Transverse colon (tissue), 4 donors: ENCODE data around the gene TTLL7. TPM values are rescaled to one million over a fixed set of nuclear protein-coding genes. Genes with fewer than 3 reads are reported as not detected.

Experiments
- DNase-seq: peaks from one replicate; pipeline ENCODE4 v3.0.0-alpha.2; 2019
- H3K27ac ChIP-seq, 4 donors: fragments of 200-600 bp; sonication (generic); 2 replicates each; pipeline ENCODE4 v1.5.1; 2016 to 2018; ENCODE audit warnings: inconsistent platforms in 4 of 4
- H3K27me3 ChIP-seq: fragments of 200-600 bp; sonication (generic); 2 replicates; pipeline ENCODE4 v1.5.1; 2017; ENCODE audit warnings: inconsistent platforms
- H3K36me3 ChIP-seq, 4 donors: fragments of 200-600 bp; sonication (generic); 2 replicates each; pipeline ENCODE4 v1.5.1; 2017 to 2019; ENCODE audit warnings: inconsistent platforms in 4 of 4
- H3K4me1 ChIP-seq, 4 donors: fragments of 200-600 bp; sonication (generic); 2 replicates each; pipeline ENCODE4 v1.5.1; 2017 to 2020; ENCODE audit warnings: inconsistent platforms in 4 of 4
- H3K4me3 ChIP-seq, 4 donors: fragments of 200-600 bp; sonication (generic); 1 replicate in 1 of 4; 2 replicates in 3 of 4; pipeline versions ENCODE4 v1.5.1 to v1.6.1; 2017 to 2019; ENCODE audit warnings: inconsistent platforms in 4 of 4
- H3K9me3 ChIP-seq, 2 donors: fragments of 200-600 bp; sonication (generic); 2 replicates each; pipeline ENCODE4 v1.5.1; 2017 to 2019; ENCODE audit warnings: inconsistent platforms in 2 of 2
- CTCF ChIP-seq, 5 experiments: fragments of 200-600 bp in 3 of 5; fragments of 450-650 bp in 2 of 5; sonication (generic) in 3 of 5; IDR thresholded peaks; 1 replicate in 2 of 5; 2 replicates in 3 of 5; pipeline ENCODE4 v1.5.1; 2016 to 2017; ENCODE audit warnings: antibody characterized with exemption in 5 of 5, inconsistent platforms in 3 of 5, mild to moderate bottlenecking in 2 of 5, moderate library complexity in 1 of 5
- EP300 ChIP-seq: sonication (generic); formaldehyde crosslinking; IDR thresholded peaks from one replicate; pipeline ENCODE4 v1.6.1; 2017; ENCODE audit warnings: antibody characterized with exemption, low read depth
- POLR2A ChIP-seq: fragments of 450-650 bp; IDR thresholded peaks from one replicate; pipeline ENCODE4 v1.6.1; 2016; ENCODE audit warnings: antibody characterized with exemption, mild to moderate bottlenecking, moderate library complexity
- POLR2AphosphoS5 ChIP-seq, 3 donors: sonication (generic); formaldehyde crosslinking; IDR thresholded peaks; one replicate each; pipeline ENCODE4 v1.6.1; 2016; ENCODE audit warnings: antibody characterized with exemption in 3 of 3
- WGBS, 2 donors: methylation state at CpG; one replicate each; pipeline ENCODE4 v1.1.5; 2018; ENCODE audit warnings: low coverage in 1 of 2; 5-methylcytosine and 5-hydroxymethylcytosine counted together
- in situ Hi-C, 4 donors: fragments of 200-750 bp; cut with MboI; loops; one replicate each; pipeline versions ENCODE4 v1.15.0 to v1.15.1; 2017; ENCODE audit warnings: low sequenced_read_pairs in 3 of 4, low pct_ligation_motif_present in 1 of 4, low pct_unique_long_range_greater_than_20kb in 1 of 4
- intact Hi-C: fragments of 100-400 bp; cut with DNase I; formaldehyde crosslinking; loops from one replicate; pipeline ENCODE4 v1.15.1; 2023; ENCODE audit warnings: low total_unique reads
- total RNA-seq, 4 donors: library from RNA; depleted of rRNA; stranded (reverse); fragments of >200 nt; gene quantifications; one replicate each; pipeline ENCODE4 v1.1.0, GENCODE V29; 2016

TTLL7 gene
- total RNA-seq, 4 donors from 2014 or later = 2.7 to 9.5 (median 4.2) TPM

- in situ Hi-C loops (no loop called here), intact Hi-C loops (no loop called here)
- Histone ChIP-seq H3K4me3 (no peak overlapping the region), H3K27me3 (no peaks in the 10 kb centered on the region), H3K27ac (no peak overlapping the region), H3K4me1 (no peaks in the 10 kb centered on the region), H3K9me3 (no peaks in the 10 kb centered on the region), H3K36me3 (no peaks in the 10 kb centered on the region)
- no peak for DNase-seq
- WGBS, 2 donors = 87% methylated on average over 3 of the region's 3 CpGs; no CpG with 5 or more reads in 1 of the 2 donors
- TF ChIP-seq EP300 = no peak
- no peak for TF ChIP-seq POLR2AphosphoS5 (IDR thresholded peaks at IDR 0.05)
- no peak for TF ChIP-seq POLR2A
- no peak for TF ChIP-seq CTCF (IDR thresholded peaks at IDR 0.05)
Measured at GRCh38 chr1:83822208-83822607, 176.7 kb downstream of the TTLL7 start.

- Histone ChIP-seq H3K27me3 (no peaks in the 10 kb centered on the region), H3K9me3 (no peaks in the 10 kb centered on the region), H3K4me3 (no peak overlapping the region), H3K36me3 (no peaks in the 10 kb centered on the region), H3K4me1 (no peaks in the 10 kb centered on the region), H3K27ac (no peak overlapping the region)
- no peak for DNase-seq
- 83 to 100% methylated on average over 1 of the region's 1 CpG for WGBS, 2 donors
- TF ChIP-seq POLR2A = no peak
- TF ChIP-seq CTCF (IDR thresholded peaks at IDR 0.05) = no peak
- TF ChIP-seq EP300 = no peak
- TF ChIP-seq POLR2AphosphoS5 (IDR thresholded peaks at IDR 0.05) = no peak
- in situ Hi-C loops = no loop called here
- intact Hi-C loops = no loop called here
Measured at GRCh38 chr1:83819436-83819835, 179.5 kb downstream of the TTLL7 start.

GRCh38 chr1:83818916-83819315 is 180.0 kb downstream of the TTLL7 start:
- TF ChIP-seq POLR2AphosphoS5 (IDR thresholded peaks at IDR 0.05) (no peak), EP300 (no peak), CTCF (IDR thresholded peaks at IDR 0.05) (no peak), POLR2A (no peak)
- H3K4me3 ChIP-seq = no peak overlapping the region
- DNase-seq = peak; percentile 35
- H3K36me3 ChIP-seq = no peaks in the 10 kb centered on the region
- no peak overlapping the region for H3K27ac ChIP-seq
- no peaks in the 10 kb centered on the region for H3K27me3 ChIP-seq
- WGBS, 2 donors = 8 to 41% methylated on average over 2 of the region's 2 CpGs
- no peaks in the 10 kb centered on the region for H3K4me1 ChIP-seq
- H3K9me3 ChIP-seq = no peaks in the 10 kb centered on the region
- in situ Hi-C loops (no loop called here), intact Hi-C loops (no loop called here)

- no peaks in the 10 kb centered on the region for H3K27me3 ChIP-seq
- no peak for DNase-seq
- H3K4me1 ChIP-seq = no peaks in the 10 kb centered on the region
- in situ Hi-C loops = no loop called here
- 73 to 94% methylated on average over 3 to 4 of the region's 4 CpGs for WGBS, 2 donors
- no peak overlapping the region for H3K27ac ChIP-seq
- intact Hi-C loops = no loop called here
- TF ChIP-seq CTCF (IDR thresholded peaks at IDR 0.05) (no peak), EP300 (no peak), POLR2A (no peak), POLR2AphosphoS5 (IDR thresholded peaks at IDR 0.05) (no peak)
- H3K36me3 ChIP-seq = no peaks in the 10 kb centered on the region
- H3K9me3 ChIP-seq = no peaks in the 10 kb centered on the region
- H3K4me3 ChIP-seq = no peak overlapping the region
Measured at GRCh38 chr1:83816836-83817235, 182.1 kb downstream of the TTLL7 start.
